ENCODE results near the gene TRAM2.

Gene TRAM2

DNA sequence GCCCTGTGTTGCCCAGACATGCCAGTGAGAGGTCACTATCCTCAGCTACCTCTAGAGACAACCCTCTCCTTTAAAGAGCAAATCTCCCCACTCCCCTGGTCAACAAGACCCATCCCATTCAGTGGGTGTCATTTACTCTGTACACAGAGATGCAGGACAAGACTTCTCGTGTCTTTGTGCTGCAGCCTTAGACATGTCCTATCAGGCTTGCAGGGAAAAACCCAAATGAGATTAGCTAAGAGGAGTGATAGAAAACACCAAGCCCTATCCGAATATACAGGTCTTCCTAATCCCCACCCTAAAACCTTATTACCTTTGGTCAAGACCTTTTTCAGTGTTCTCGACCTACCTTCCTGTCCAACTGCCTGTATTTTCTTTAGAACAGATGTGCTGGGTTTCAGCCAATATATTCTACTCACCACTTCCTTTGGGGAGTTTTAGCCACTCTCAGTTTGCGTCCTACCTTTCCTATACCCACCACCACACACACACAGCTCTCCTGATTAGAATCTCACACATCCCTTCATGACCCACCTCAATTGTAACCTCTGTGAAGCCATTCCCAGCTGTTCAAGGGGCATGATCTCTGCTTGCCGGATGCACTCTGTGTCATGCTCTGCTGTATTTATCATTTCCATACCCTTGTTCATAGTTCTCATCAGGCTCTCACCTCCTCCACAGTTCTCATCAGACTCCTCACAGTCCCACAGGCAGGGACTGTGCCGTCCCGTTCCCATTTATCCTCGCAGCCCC, 39.7 kb downstream of the TRAM2 start:
- Histone ChIP-seq H3K4me3 (peak overlapping the region in 4 of 10 experiments; percentile 11 to 28 (median 18); a peak in 5 of 20 replicates), H3K4me2 (peak overlapping the region; percentile 70 to 91 (median 89)), H3K27ac (peak overlapping the region in 8 of 11 experiments; percentile 49 to 75 (median 66); a peak in 16 of 22 replicates), H4K20me1 (peaks cover 0 to 95% (median 25%) of the 10 kb centered on the region in 11 experiments; a peak in 10 of 22 replicates), H3K9ac (peak overlapping the region in 9 of 11 experiments; percentile 3 to 60 (median 42); a peak in 12 of 22 replicates), H3K4me1 (peaks cover 60 to 90% (median 75%) of the 10 kb centered on the region in 10 experiments), H3K9me3 (replicated peaks in 1 of 11) (no peaks in the 10 kb centered on the region), H3K27me3 (no peaks in the 10 kb centered on the region), H3K36me3 (peaks cover 9 to 54% (median 23%) of the 10 kb centered on the region in 11 experiments; a peak in 21 of 22 replicates)
- TF ChIP-seq Cebpa-rat (IDR thresholded peaks at IDR 0.05), result no peak

DNA sequence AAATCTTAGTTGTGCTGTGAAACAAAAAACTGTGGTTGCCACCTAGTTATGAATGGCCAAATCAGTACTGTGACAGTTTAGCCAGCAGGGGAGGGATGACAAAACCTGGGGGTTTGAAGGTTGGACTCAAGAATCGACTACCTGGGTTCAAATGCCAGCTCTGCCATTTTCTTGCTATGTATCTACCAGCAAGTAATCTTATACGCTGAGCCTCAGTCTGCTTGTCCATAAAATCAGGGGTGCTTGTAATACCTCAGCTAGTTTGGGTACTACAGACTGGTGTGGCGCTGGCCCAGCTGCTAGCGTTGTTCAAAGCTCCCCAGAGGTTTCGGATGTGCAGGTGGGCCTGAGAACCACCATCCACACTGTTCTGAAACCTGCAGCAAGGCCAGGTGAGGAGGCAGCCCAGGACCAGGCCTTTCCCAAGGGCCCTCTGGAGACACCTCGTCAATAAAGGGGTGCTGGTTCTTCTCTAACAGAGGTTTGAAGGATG, 40.4 kb downstream of the TRAM2 start:
- Histone ChIP-seq H3K4me2 (peak overlapping the region; percentile 70 to 91 (median 89)), H4K20me1 (peaks cover 0 to 95% (median 25%) of the 10 kb centered on the region in 11 experiments; a peak in 10 of 22 replicates), H3K9me3 (replicated peaks in 1 of 11) (no peaks in the 10 kb centered on the region), H3K27ac (peak overlapping the region in 7 of 11 experiments; percentile 4 to 75 (median 69); a peak in 13 of 22 replicates), H3K27me3 (no peaks in the 10 kb centered on the region), H3K36me3 (peaks cover 12 to 56% (median 26%) of the 10 kb centered on the region in 11 experiments; a peak in 21 of 22 replicates), H3K4me3 (peak overlapping the region in 3 of 10 experiments; percentile 1 to 28 (median 23); a peak in 4 of 20 replicates), H3K4me1 (peaks cover 60 to 84% (median 74%) of the 10 kb centered on the region in 10 experiments), H3K9ac (peak overlapping the region in 6 of 11 experiments; percentile 3 to 59 (median 56); a peak in 10 of 22 replicates)
- TF ChIP-seq Cebpa-rat (IDR thresholded peaks at IDR 0.05), result no peak

DNA sequence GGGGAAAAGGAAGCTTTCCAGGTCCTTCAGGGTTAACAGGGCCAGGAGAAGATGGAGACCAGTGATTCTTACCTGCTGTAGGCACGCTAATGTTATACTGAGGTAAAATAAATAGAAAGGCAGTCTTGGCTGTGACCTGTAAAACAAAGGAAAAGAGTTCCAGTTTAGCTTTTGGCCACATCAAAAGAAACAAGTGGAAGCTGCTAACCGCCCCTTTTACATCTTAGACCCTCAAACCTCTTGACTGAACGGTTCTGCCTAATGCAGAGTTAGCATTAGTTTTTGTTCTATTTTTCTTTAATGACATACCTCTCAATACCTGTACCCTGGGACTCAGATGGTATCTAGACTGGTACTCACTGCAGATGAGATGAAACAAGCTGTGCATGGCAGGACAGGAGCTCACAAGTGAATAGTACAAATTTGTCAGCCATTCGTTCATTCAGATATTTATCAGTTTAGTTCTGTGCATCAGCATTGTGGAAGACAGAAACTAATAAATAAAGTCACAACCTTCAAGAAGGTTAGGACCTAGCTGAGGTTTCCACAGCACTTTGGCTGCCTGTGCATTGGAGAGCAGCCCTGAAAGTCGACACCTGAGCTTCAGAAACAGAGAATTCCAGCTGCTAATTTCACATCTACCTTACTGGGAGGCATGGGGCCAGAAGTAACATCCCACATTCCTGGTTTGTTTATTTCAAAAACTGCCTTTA, 41.0 kb downstream of the TRAM2 start:
- peak overlapping the region in 3 of 10 experiments; percentile 1 to 28 (median 27); a peak in 2 of 20 replicates for H3K4me3 ChIP-seq
- no peak for TF ChIP-seq Cebpa-rat (IDR thresholded peaks at IDR 0.05)
- H3K36me3 ChIP-seq, result peaks cover 16 to 62% (median 28%) of the 10 kb centered on the region in 11 experiments; a peak in 21 of 22 replicates
- H3K27me3 ChIP-seq, result no peaks in the 10 kb centered on the region
- H3K4me2 ChIP-seq, result peak overlapping the region; percentile 36 to 91 (median 89); a peak in 21 of 22 replicates
- H4K20me1 ChIP-seq, result peaks cover 0 to 95% (median 25%) of the 10 kb centered on the region in 11 experiments; a peak in 10 of 22 replicates
- peak overlapping the region in 7 of 11 experiments; percentile 9 to 59 (median 56); a peak in 12 of 22 replicates for H3K9ac ChIP-seq
- peak overlapping the region in 8 of 11 experiments; percentile 59 to 75 (median 66); a peak in 16 of 22 replicates for H3K27ac ChIP-seq
- peaks cover 59 to 78% (median 74%) of the 10 kb centered on the region in 10 experiments for H3K4me1 ChIP-seq
- H3K9me3 ChIP-seq (replicated peaks in 1 of 11), result no peaks in the 10 kb centered on the region

DNA sequence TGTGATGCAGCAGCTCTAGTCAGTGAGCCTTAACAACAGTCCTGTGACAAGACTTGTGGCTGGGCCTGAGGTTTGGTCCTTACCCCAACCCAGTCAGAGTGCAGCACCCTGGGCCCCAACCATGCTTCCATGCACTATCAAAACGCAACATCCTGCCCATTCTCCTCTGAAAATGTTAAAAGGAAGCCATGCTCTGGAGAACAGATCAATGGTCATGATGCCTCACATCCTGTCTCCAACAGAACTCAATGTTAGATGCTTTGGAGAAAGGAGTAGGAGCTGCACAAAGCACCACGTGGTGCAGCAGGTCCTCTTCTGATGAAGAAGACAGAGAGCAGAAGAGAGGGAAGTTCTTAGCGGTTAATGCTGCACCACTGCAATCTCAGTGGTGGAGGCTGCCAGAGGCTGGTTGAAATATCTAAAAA, 41.9 kb downstream of the TRAM2 start:
- H4K20me1 ChIP-seq, result peaks cover 0 to 95% (median 23%) of the 10 kb centered on the region in 11 experiments; a peak in 10 of 22 replicates
- peak overlapping the region; percentile 36 to 91 (median 89) for H3K4me2 ChIP-seq
- no peak overlapping the region for H3K4me3 ChIP-seq
- H3K36me3 ChIP-seq, result peaks cover 19 to 66% (median 37%) of the 10 kb centered on the region in 11 experiments
- H3K9me3 ChIP-seq (replicated peaks in 1 of 11), result no peaks in the 10 kb centered on the region
- peak overlapping the region in 8 of 11 experiments; percentile 59 to 75 (median 66); a peak in 17 of 22 replicates for H3K27ac ChIP-seq
- H3K27me3 ChIP-seq, result no peaks in the 10 kb centered on the region
- peaks cover 50 to 69% (median 67%) of the 10 kb centered on the region in 10 experiments for H3K4me1 ChIP-seq
- TF ChIP-seq Cebpa-rat (IDR thresholded peaks at IDR 0.05), result no peak
- H3K9ac ChIP-seq, result peak overlapping the region in 5 of 11 experiments; percentile 9 to 56 (median 48); a peak in 5 of 22 replicates

DNA sequence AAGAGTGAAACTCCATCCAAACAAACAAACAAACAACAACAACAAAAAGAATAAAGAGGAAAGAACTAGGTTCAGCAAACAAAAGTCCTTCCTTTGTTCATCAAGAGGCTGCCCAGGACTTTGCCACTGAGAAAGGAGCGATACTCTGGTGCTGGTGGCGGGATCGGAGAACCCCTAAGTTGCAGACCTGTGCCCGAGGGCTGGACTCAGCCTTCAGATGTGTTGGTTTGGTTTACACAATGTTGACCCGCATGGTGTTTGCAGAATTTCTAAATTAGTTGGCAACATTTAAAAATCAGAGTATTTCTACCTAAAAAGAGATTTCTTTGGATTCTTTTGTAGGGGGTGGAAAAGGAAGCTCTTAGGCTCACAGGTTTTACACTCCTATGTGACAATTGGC, 42.5 kb downstream of the TRAM2 start:
- Histone ChIP-seq H3K4me1 (peaks cover 45 to 64% (median 61%) of the 10 kb centered on the region in 10 experiments), H3K4me2 (peak overlapping the region in 9 of 11 experiments; percentile 76 to 91 (median 90); a peak in 18 of 22 replicates)

DNA sequence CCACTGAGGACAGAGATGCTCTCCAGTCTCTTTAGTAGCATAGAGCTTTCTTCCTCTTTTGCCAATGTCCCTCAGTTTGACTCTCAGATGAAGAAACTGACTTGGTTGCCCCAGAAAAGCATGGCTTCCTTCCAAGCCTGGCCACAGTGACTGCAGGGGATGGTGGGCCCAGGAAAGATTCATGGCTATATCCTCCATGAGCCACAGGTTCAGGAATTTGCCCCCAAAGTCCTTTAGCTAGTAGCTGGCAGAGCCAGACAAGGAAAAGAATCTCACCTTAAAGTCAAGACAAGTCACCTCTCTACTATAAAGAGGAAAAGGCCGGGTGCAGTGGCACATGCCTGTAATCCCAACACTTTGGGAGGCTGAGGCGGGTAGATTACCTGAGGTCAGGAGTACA, 43.4 kb downstream of the TRAM2 start:
- H3K4me1 ChIP-seq, result peaks cover 36 to 56% (median 52%) of the 10 kb centered on the region in 10 experiments
- H3K4me2 ChIP-seq, result peak overlapping the region in 5 of 11 experiments; percentile 6 to 91 (median 20); a peak in 5 of 22 replicates
- no peaks in the 10 kb centered on the region for H3K27me3 ChIP-seq
- H3K27ac ChIP-seq, result peak overlapping the region in 1 of 11 experiments; percentile 10; a peak in 1 of 22 replicates
- peaks cover 0 to 93% (median 23%) of the 10 kb centered on the region in 11 experiments; a peak in 10 of 22 replicates for H4K20me1 ChIP-seq
- no peak overlapping the region for H3K9ac ChIP-seq
- no peak for TF ChIP-seq Cebpa-rat (IDR thresholded peaks at IDR 0.05)
- no peaks in the 10 kb centered on the region; a peak in 1 of 22 replicates for H3K9me3 ChIP-seq (replicated peaks in 1 of 11)
- peaks cover 26 to 75% (median 45%) of the 10 kb centered on the region in 11 experiments for H3K36me3 ChIP-seq
- H3K4me3 ChIP-seq, result no peak overlapping the region

More for the DNA sequence above, 42.5 kb downstream of the TRAM2 start:
- Histone ChIP-seq H3K9ac (peak overlapping the region in 3 of 11 experiments; percentile 3 to 48 (median 45); a peak in 2 of 22 replicates), H3K36me3 (peaks cover 25 to 68% (median 39%) of the 10 kb centered on the region in 11 experiments), H3K4me3 (no peak overlapping the region), H4K20me1 (peaks cover 0 to 95% (median 23%) of the 10 kb centered on the region in 11 experiments; a peak in 10 of 22 replicates), H3K27ac (peak overlapping the region in 8 of 11 experiments; percentile 28 to 75 (median 64); a peak in 16 of 22 replicates), H3K9me3 (replicated peaks in 1 of 11) (no peaks in the 10 kb centered on the region; a peak in 1 of 22 replicates), H3K27me3 (no peaks in the 10 kb centered on the region)
- TF ChIP-seq Cebpa-rat (IDR thresholded peaks at IDR 0.05), result no peak

DNA sequence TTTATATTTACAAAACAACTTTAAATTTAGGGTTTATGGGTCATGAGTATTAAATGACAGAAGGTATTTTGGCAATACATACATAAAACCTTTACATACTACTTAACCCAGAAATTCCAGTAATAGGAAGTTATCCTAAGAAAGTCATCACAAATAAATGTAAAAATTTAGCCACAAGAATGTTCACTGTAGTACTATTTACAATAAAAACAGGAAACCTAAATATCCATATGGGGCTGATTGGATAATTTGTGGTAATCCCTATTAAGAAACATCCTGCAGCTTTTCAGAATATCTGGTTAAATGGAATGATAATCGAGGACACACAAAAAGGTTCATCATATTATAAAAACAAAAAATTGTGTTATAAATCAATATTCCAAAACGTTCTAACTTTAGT, 44.4 kb downstream of the TRAM2 start:
- Histone ChIP-seq H3K27ac (no peak overlapping the region), H3K9me3 (replicated peaks in 1 of 11) (no peaks in the 10 kb centered on the region; a peak in 1 of 22 replicates), H4K20me1 (peaks cover 0 to 92% (median 15%) of the 10 kb centered on the region in 11 experiments; a peak in 11 of 22 replicates), H3K4me2 (no peak overlapping the region), H3K36me3 (peaks cover 26 to 85% (median 55%) of the 10 kb centered on the region in 11 experiments), H3K4me3 (no peak overlapping the region), H3K27me3 (no peaks in the 10 kb centered on the region), H3K4me1 (peaks cover 26 to 46% (median 42%) of the 10 kb centered on the region in 10 experiments), H3K9ac (no peak overlapping the region)
- no peak for TF ChIP-seq Cebpa-rat (IDR thresholded peaks at IDR 0.05)

DNA sequence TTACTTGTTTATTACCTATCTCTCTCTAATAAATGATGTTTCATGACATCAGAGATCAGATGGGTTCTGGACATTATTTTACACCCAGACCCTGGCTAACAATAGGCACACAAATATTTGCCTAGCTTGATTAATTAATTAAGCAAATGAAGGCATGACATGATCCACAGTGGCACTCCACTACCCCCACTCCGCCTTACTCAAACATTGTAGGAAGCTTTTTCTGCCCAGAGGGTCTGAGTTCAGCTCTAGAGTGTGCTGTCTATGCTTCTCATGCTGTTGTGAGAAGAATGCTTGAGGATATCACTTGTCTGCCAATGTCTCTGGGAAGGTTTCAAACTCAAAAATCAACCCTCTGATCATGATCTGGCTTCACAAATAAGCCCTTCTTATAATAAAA, 45.0 kb downstream of the TRAM2 start:
- Histone ChIP-seq H3K27ac (no peak overlapping the region), H3K9ac (no peak overlapping the region), H4K20me1 (peaks cover 0 to 86% (median 9%) of the 10 kb centered on the region in 11 experiments; a peak in 11 of 22 replicates), H3K4me3 (no peak overlapping the region), H3K36me3 (peaks cover 26 to 86% (median 55%) of the 10 kb centered on the region in 11 experiments), H3K27me3 (no peaks in the 10 kb centered on the region), H3K4me2 (no peak overlapping the region), H3K9me3 (replicated peaks in 1 of 11) (no peaks in the 10 kb centered on the region; a peak in 1 of 22 replicates), H3K4me1 (peaks cover 20 to 39% (median 36%) of the 10 kb centered on the region in 10 experiments)
- TF ChIP-seq Cebpa-rat (IDR thresholded peaks at IDR 0.05), result no peak
